Measurements from ENCODE around the gene MAGEA9B.
"Not testable (repeated sequence)": the region's sequence is repeated elsewhere in the genome, so short reads cannot be mapped to it uniquely, and the experiment has no call there.

- TF ChIP-seq POLR2AphosphoS5 (IDR thresholded peaks at IDR 0.05; ENCODE audit: borderline replicate concordance, low read depth, low read length); FOXP2 (optimal IDR thresholded peaks at IDR 0.05; ENCODE audit: control extremely low read depth, extremely low read length, insufficient read depth): not testable (repeated sequence)
Measured at GRCh38 chrX:149590993-149591392, 3.7 kb upstream of the MAGEA9B start.
